PC-3 (cell line): Measurements from ENCODE around the gene RFWD3.

Experiments used
- CTCF ChIP-seq: fragments of 300-600 bp; sonication (generic); conservative IDR thresholded peaks from 2 replicates; pipeline ENCODE4 v1.5.1; 2017; ENCODE audit warnings: antibody characterized with exemption, low read depth, mild to moderate bottlenecking, low read length
- EZH2 ChIP-seq: fragments of 300-600 bp; sonication (generic); IDR thresholded peaks from one replicate; pipeline ENCODE4 v1.6.1; 2017; ENCODE audit warnings: antibody characterized with exemption, mild to moderate bottlenecking, low read length; ENCODE audit not compliant: unreplicated experiment
- EZH2phosphoT487 ChIP-seq: fragments of 300-600 bp; sonication (generic); IDR thresholded peaks from 2 replicates; pipeline ENCODE4 v1.6.1; 2018; ENCODE audit warnings: mild to moderate bottlenecking, antibody characterized with exemption, low read length, borderline replicate concordance

- no peak for TF ChIP-seq CTCF
- TF ChIP-seq EZH2: no peak
- no peak for TF ChIP-seq EZH2phosphoT487
Observed at GRCh38 chr16:74573622-74574021, 93.1 kb downstream of the RFWD3 start.
